ENCODE results near the gene BAK1.

DNA sequence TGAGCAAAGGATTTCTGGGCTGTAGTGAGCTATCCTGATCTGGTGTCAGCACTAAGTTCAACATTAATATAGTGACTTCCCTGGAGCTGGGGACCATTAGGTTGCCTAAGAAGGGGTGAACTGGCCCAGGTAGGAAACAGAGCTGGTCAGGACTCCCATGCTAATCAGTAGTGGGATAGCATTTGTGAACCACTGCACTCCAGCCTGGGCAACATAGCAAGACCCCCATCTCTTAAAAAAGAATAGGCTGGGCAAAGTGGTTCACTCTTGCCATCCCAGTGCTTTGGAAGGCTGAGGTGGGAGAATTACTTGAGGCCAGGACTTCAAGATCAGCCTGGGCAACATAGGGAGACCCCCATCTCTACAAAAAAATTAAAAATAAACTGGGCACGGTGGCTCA lies 39.3 kb downstream of the BAK1 start:
- TF ChIP-seq CTCF (IDR thresholded peaks at IDR 0.05; ENCODE audit: low read length), result no peak
- no peak for TF ChIP-seq EZH2 (IDR thresholded peaks at IDR 0.05; ENCODE audit: borderline replicate concordance, low read length)

Data from OCI-LY1 (cell line).